ENCODE results near the gene ARVCF. TPM values are rescaled to one million over a fixed set of nuclear protein-coding genes. Genes with fewer than 3 reads are reported as not detected.

The ARVCF gene
- polyA plus RNA-seq, 1 donor from 2014 or later = 112 TPM

DNA sequence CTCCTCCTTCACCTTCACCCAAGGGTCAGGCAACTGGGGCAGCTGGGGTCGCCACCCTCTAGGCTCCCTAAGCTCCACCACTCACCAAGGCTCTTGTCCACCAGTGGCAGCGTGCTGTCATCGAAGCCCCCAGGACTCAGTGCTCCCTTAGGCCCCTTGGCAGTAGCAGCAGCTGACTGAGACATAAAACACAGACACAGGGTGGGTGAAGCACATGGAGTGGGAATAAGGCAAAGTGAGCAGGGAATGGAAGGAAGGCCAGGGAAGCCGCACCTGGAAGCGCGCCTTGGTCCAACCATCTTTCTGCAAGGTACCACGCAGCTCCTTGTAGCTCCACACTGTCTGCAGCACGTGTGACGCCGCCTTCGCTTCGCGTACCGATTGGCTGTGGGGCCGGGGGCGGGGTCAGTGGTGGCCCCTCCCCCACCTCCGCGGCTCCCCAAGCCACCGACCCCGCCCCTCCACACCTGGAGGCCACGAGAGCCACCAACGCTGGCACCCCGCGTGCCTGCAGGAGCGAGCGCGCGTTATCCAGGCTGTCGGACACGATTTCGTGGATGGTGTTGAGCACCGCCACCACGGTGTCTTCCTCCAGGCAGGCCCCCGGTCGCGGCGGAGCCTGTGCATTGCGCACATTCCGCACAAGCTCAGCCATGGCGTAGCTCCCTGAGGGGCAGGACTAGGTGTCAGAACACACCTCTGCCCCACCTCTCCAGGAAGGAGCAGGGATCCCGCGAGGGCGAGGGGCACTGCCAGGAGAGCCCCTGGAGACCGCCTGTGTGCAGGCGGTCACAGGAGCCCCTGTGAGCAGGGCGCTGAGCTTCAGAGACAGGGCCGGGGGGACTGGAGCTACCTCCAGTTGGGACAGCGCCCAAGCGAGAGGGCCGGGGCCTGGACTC lies 43.7 kb downstream of the ARVCF start:
- Histone ChIP-seq H3K79me2 (replicated peaks; ENCODE audit: insufficient read depth, low read length) (no peaks in the 10 kb centered on the region), H3K36me3 (ENCODE audit: insufficient read depth, low read length) (peaks cover 16% of the 10 kb centered on the region), H2AFZ (ENCODE audit: low read depth, low read length) (no peak overlapping the region), H3K4me3 (ENCODE audit: low read length) (no peak overlapping the region), H3K9me2 (ENCODE audit: insufficient read depth, low read length) (no peaks in the 10 kb centered on the region), H4K20me1 (ENCODE audit: insufficient read depth) (no peaks in the 10 kb centered on the region), H3K9me3 (ENCODE audit: low read length) (no peaks in the 10 kb centered on the region), H3F3A (ENCODE audit: insufficient read depth, low read length, poor library complexity, severe bottlenecking) (no peaks in the 10 kb centered on the region), H3K27me3 (ENCODE audit: insufficient read depth, low read depth, low read length) (no peaks in the 10 kb centered on the region), H3K9ac (ENCODE audit: low read length) (no peak overlapping the region), H3K27ac (ENCODE audit: low read length) (no peak overlapping the region), H3K4me2 (ENCODE audit: low read length) (no peak overlapping the region)
- TF ChIP-seq SMC3 (conservative IDR thresholded peaks at IDR 0.05; ENCODE audit: poor library complexity) = no peak

DNA sequence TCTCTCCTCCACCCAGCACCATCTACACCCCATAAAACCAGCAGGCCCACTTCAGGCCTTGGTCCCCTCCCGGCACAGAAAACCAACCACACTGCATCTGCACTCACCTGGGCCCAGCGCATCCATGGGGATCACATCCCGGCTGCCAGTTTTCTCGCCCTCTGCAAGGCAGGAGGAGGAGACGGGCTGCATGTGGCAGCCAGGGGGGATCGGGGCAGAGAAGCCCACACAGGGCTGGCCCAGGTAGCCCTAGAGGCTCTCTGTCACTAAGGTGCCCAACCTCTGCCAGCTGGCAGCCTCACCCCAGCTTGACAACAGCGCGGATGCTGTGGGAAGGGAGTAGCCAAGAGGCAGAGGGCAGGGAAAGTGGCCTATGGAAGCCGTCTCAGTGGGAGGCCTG lies 44.4 kb downstream of the ARVCF start:
- Histone ChIP-seq H3K79me2 (replicated peaks; ENCODE audit: insufficient read depth, low read length) (no peaks in the 10 kb centered on the region), H3K27me3 (ENCODE audit: insufficient read depth, low read depth, low read length) (no peaks in the 10 kb centered on the region), H3K4me3 (ENCODE audit: low read length) (no peak overlapping the region), H3K9ac (ENCODE audit: low read length) (no peak overlapping the region), H4K20me1 (ENCODE audit: insufficient read depth) (no peaks in the 10 kb centered on the region), H2AFZ (ENCODE audit: low read depth, low read length) (no peak overlapping the region), H3K4me2 (ENCODE audit: low read length) (no peak overlapping the region), H3F3A (ENCODE audit: insufficient read depth, low read length, poor library complexity, severe bottlenecking) (no peaks in the 10 kb centered on the region), H3K9me3 (ENCODE audit: low read length) (no peaks in the 10 kb centered on the region), H3K27ac (ENCODE audit: low read length) (no peak overlapping the region), H3K36me3 (ENCODE audit: insufficient read depth, low read length) (peaks cover 16% of the 10 kb centered on the region), H3K9me2 (ENCODE audit: insufficient read depth, low read length) (no peaks in the 10 kb centered on the region)
- TF ChIP-seq, protein P1, sequence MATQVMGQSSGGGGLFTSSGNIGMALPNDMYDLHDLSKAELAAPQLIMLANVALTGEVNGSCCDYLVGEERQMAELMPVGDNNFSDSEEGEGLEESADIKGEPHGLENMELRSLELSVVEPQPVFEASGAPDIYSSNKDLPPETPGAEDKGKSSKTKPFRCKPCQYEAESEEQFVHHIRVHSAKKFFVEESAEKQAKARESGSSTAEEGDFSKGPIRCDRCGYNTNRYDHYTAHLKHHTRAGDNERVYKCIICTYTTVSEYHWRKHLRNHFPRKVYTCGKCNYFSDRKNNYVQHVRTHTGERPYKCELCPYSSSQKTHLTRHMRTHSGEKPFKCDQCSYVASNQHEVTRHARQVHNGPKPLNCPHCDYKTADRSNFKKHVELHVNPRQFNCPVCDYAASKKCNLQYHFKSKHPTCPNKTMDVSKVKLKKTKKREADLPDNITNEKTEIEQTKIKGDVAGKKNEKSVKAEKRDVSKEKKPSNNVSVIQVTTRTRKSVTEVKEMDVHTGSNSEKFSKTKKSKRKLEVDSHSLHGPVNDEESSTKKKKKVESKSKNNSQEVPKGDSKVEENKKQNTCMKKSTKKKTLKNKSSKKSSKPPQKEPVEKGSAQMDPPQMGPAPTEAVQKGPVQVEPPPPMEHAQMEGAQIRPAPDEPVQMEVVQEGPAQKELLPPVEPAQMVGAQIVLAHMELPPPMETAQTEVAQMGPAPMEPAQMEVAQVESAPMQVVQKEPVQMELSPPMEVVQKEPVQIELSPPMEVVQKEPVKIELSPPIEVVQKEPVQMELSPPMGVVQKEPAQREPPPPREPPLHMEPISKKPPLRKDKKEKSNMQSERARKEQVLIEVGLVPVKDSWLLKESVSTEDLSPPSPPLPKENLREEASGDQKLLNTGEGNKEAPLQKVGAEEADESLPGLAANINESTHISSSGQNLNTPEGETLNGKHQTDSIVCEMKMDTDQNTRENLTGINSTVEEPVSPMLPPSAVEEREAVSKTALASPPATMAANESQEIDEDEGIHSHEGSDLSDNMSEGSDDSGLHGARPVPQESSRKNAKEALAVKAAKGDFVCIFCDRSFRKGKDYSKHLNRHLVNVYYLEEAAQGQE (IDR thresholded peaks at IDR 0.05; ENCODE audit: borderline replicate concordance) = no peak
- TF ChIP-seq TAF1 (IDR thresholded peaks at IDR 0.05; ENCODE audit: low read depth) (no peak), MXI1 (conservative IDR thresholded peaks at IDR 0.05; ENCODE audit: poor library complexity, severe bottlenecking) (no peak), POLR2AphosphoS5 (IDR thresholded peaks at IDR 0.05) (no peak), RAD21 (conservative IDR thresholded peaks at IDR 0.05) (no peak), EZH2 (IDR thresholded peaks at IDR 0.05; ENCODE audit: borderline replicate concordance, insufficient read depth, low read length, poor library complexity, severe bottlenecking) (no peak), SMC3 (conservative IDR thresholded peaks at IDR 0.05; ENCODE audit: poor library complexity) (no peak), EP300 (conservative IDR thresholded peaks at IDR 0.05; ENCODE audit: poor library complexity, severe bottlenecking) (no peak)
- TF ChIP-seq, protein P2, sequence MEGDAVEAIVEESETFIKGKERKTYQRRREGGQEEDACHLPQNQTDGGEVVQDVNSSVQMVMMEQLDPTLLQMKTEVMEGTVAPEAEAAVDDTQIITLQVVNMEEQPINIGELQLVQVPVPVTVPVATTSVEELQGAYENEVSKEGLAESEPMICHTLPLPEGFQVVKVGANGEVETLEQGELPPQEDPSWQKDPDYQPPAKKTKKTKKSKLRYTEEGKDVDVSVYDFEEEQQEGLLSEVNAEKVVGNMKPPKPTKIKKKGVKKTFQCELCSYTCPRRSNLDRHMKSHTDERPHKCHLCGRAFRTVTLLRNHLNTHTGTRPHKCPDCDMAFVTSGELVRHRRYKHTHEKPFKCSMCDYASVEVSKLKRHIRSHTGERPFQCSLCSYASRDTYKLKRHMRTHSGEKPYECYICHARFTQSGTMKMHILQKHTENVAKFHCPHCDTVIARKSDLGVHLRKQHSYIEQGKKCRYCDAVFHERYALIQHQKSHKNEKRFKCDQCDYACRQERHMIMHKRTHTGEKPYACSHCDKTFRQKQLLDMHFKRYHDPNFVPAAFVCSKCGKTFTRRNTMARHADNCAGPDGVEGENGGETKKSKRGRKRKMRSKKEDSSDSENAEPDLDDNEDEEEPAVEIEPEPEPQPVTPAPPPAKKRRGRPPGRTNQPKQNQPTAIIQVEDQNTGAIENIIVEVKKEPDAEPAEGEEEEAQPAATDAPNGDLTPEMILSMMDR (IDR thresholded peaks at IDR 0.05; ENCODE audit: poor library complexity, severe bottlenecking) = no peak

All from neural cell (in vitro differentiated cells).